Measurements from ENCODE around the gene EGFR.

EGFR gene

DNA sequence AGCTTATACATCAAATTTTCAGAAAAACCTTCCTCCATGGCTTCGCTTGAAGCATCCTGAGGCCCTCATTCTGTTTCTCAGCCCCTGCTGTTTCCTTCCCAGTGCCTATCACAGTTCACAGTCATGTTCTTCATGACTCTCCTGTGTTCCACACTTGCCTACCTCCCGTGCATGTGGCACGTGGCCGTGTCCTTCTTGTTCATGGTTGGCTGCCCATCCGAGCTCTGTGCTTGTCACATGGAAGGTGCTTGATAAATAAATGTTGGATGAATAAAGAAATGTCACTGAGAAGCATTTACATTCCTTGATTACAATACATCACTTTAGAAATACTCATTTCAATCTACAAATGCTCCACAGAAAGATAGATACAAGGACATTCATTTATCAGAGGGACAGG lies 23.7 kb upstream of the EGFR start:
- TF ChIP-seq, protein P1, sequence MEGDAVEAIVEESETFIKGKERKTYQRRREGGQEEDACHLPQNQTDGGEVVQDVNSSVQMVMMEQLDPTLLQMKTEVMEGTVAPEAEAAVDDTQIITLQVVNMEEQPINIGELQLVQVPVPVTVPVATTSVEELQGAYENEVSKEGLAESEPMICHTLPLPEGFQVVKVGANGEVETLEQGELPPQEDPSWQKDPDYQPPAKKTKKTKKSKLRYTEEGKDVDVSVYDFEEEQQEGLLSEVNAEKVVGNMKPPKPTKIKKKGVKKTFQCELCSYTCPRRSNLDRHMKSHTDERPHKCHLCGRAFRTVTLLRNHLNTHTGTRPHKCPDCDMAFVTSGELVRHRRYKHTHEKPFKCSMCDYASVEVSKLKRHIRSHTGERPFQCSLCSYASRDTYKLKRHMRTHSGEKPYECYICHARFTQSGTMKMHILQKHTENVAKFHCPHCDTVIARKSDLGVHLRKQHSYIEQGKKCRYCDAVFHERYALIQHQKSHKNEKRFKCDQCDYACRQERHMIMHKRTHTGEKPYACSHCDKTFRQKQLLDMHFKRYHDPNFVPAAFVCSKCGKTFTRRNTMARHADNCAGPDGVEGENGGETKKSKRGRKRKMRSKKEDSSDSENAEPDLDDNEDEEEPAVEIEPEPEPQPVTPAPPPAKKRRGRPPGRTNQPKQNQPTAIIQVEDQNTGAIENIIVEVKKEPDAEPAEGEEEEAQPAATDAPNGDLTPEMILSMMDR (IDR thresholded peaks at IDR 0.05) = no peak

DNA sequence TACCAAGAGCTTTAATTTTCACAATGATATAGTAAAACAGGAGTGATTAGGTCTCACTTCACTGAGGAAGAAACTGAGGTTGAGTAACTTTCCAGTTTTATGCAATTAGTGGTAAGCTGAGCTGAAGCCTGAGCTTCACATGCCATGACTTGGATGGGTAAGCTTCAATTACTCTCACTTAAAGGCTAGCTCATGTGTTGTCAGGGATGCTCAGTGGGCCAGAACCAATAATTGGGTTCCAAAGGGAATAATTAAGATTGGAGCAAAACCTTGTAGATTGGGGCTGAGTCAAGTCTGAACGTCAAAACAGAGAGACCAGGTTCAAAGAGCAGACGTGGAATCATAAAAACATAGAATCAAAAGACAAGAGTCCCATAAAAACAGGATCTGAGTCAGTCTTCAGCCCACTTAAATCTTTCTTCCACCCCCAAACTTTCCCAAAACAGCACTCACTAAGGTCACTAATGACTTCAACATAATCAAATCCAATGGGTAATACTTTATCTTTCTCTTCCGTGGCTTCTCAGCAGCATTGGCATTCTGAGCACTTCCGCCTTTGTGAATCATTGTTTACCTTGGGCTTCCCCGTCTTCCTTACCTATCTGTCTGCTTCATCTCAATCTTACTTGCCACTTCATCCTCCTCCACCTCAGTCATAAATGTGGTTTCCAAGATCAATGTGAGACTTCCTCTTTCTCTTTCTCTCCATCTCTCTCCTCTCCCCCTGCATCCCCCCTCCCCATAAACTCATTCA lies 23.0 kb upstream of the EGFR start:
- TF ChIP-seq, protein P1 (IDR thresholded peaks at IDR 0.05) = no peak

DNA sequence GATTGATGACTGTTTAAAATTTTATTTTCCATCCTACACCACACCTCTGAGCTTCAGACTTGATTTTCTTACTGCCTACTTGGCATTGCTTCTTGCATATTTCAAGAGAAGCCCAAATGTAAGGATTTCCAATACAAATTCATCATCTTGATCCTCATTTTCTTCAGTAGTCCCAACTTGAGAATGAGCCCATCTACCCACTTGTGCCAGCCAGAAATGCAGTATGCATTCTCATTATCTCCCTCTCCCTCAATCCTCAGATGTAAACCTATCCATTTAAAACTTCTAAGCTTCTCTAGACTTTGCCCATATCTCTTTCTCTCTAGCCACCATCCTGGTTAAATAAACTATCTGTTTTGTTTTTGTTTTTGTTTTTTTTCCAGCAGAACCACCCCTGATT lies 22.4 kb upstream of the EGFR start:
- TF ChIP-seq, protein P1 (IDR thresholded peaks at IDR 0.05) = no peak

DNA sequence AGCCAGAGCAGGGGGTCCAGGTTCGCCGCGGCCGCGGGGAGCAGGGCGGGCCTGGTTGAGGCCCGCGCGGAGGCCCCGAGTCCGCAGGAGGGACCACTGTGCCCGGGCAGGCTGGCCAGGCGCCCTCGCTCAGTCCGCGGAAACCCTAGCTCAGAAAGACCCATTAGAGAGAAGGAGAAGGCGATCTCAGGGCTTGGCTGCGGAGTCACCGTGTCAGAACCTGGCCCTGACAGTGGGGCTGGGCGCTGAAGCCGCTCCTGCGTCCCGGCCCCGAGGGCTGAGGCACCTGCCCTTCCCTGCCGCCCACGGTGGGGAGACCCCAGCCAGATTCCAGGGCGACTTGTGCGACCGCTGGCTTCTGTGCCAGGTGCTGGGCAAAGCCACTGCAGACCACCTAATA lies 14.2 kb upstream of the EGFR start:
- TF ChIP-seq, protein P1 (IDR thresholded peaks at IDR 0.05) = no peak

DNA sequence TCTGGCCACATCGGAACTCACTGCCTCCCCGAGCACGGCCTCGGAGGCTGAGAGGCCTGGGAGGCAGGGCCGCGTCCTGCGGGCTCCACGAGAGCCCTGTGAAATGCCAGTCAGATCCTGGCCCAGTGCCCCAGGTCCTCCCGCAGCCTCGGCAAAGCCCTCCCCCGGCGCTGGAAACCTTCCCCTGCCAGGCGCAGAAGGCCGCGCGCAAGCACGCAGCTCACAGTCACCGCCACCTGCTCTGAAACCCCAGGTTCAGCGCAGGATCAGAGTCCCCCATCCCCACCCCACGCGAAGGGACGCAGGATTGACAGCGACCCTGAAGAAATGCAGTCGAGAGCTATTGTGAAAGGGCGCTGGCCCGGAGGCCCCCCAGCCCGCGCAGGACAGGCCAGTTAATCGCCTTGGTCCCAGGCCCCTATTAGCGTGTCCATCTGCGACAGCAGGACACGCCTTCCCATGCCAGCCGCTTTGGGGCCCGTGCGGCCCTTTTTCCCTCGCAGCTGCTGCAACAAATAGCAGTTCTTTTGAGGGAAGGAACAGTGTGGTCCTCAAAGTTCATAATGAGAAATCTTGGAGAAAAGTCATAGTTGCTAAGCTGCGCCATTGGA lies 13.5 kb upstream of the EGFR start:
- TF ChIP-seq, protein P1 (IDR thresholded peaks at IDR 0.05) = no peak

DNA sequence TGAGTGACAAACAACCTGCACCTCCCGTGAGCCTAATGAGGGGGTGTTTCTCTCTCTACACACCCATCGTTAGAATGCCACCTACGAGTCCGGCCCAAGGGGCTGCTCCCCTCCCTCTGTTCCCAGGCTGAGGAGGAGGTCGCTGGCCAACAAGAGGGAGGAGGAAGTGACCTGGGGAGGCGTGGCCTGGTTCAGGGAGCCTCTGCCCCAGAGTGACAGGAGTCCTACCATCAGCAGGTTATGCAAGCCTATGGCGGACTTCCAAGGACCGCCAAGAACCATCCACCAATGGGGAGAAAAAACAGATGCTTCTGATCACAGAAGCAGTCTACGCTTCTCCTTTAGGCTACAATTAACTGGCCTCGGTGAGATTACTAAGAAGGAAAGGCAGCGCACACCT lies 12.3 kb upstream of the EGFR start:
- TF ChIP-seq, protein P1 (IDR thresholded peaks at IDR 0.05) = no peak

DNA sequence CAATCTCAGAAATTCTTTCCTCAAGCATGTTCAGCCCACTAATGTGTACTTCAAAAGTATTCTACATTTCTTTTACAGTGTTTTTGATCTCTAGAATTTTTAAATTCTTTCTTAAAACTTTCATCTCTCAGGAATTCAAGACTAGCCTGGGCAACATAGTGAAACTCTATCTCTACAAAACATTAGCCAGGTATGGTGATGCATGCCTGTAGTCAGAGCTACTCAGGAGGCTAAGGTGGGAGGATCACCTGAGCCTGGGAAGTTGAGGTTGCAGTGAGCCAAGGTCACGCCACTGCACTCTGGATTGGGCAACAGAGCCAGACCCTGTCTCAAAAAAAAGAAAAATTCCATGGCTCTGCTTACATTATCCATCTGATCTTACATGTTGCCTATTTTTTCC lies 5.0 kb upstream of the EGFR start:
- TF ChIP-seq, protein P1 (IDR thresholded peaks at IDR 0.05) = no peak
